Measurements from ENCODE around the gene EGFL6.
A peak's percentile ranks its signal among the peaks of the same experiment; 100 is the strongest.

Gene EGFL6, protein sequence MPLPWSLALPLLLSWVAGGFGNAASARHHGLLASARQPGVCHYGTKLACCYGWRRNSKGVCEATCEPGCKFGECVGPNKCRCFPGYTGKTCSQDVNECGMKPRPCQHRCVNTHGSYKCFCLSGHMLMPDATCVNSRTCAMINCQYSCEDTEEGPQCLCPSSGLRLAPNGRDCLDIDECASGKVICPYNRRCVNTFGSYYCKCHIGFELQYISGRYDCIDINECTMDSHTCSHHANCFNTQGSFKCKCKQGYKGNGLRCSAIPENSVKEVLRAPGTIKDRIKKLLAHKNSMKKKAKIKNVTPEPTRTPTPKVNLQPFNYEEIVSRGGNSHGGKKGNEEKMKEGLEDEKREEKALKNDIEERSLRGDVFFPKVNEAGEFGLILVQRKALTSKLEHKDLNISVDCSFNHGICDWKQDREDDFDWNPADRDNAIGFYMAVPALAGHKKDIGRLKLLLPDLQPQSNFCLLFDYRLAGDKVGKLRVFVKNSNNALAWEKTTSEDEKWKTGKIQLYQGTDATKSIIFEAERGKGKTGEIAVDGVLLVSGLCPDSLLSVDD

GRCh38 chrX:13569479-13570260, at the start of gene EGFL6:
EGFL6 (plus strand) TSS chrX:13569601; CDS start chrX:13569862, 261 bp downstream.
- peaks cover 28% of the 10 kb centered on the region for H3K9me3 Mint-ChIP-seq
- peak within 1 kb of the TSS; percentile 76 for H3K4me3 Mint-ChIP-seq
- no peaks in the 10 kb centered on the region for H3K36me3 Mint-ChIP-seq (ENCODE audit: low read depth)
- H3K27me3 Mint-ChIP-seq (ENCODE audit: low read depth, poor library complexity) = peaks cover 73% of the 10 kb centered on the region
- peak; percentile 47 for DNase-seq
- no peak within 1 kb of the TSS for H3K27ac Mint-ChIP-seq
- peaks cover 5% of the 10 kb centered on the region for H3K4me1 Mint-ChIP-seq
- no peak for TF ChIP-seq CTCF (IDR thresholded peaks at IDR 0.05)

- TF ChIP-seq CTCF (IDR thresholded peaks at IDR 0.05) = no peak
- H3K36me3 Mint-ChIP-seq (ENCODE audit: low read depth) = no peaks in the 10 kb centered on the region
- no peaks in the 10 kb centered on the region for H3K27me3 Mint-ChIP-seq (ENCODE audit: low read depth, poor library complexity)
- DNase-seq = no peak
- H3K4me3 Mint-ChIP-seq = no peak overlapping the region
- no peaks in the 10 kb centered on the region for H3K4me1 Mint-ChIP-seq
- peaks cover 25% of the 10 kb centered on the region for H3K9me3 Mint-ChIP-seq
- H3K27ac Mint-ChIP-seq = no peak overlapping the region
These were observed 49.0 kb upstream of the EGFL6 start for GRCh38 chrX:13520351-13520750.

GRCh38 chrX:13520936-13521335, 48.5 kb upstream of the EGFL6 start:
- TF ChIP-seq CTCF (IDR thresholded peaks at IDR 0.05) = no peak
- Mint-ChIP-seq H3K9me3 (peaks cover 21% of the 10 kb centered on the region), H3K4me1 (no peaks in the 10 kb centered on the region), H3K27ac (no peak overlapping the region), H3K4me3 (no peak overlapping the region), H3K27me3 (ENCODE audit: low read depth, poor library complexity) (no peaks in the 10 kb centered on the region), H3K36me3 (ENCODE audit: low read depth) (no peaks in the 10 kb centered on the region)
- no peak for DNase-seq

- H3K9me3 Mint-ChIP-seq = peaks cover 19% of the 10 kb centered on the region
- no peaks in the 10 kb centered on the region for H3K27me3 Mint-ChIP-seq (ENCODE audit: low read depth, poor library complexity)
- no peak overlapping the region for H3K4me3 Mint-ChIP-seq
- no peaks in the 10 kb centered on the region for H3K4me1 Mint-ChIP-seq
- DNase-seq = no peak
- TF ChIP-seq CTCF (IDR thresholded peaks at IDR 0.05) = no peak
- no peak overlapping the region for H3K27ac Mint-ChIP-seq
- no peaks in the 10 kb centered on the region for H3K36me3 Mint-ChIP-seq (ENCODE audit: low read depth)
These were observed 46.6 kb upstream of the EGFL6 start for GRCh38 chrX:13522811-13523210.

GRCh38 chrX:13533726-13534125, 35.7 kb upstream of the EGFL6 start:
- no peaks in the 10 kb centered on the region for H3K4me1 Mint-ChIP-seq
- peaks cover 8% of the 10 kb centered on the region for H3K27me3 Mint-ChIP-seq (ENCODE audit: low read depth, poor library complexity)
- H3K27ac Mint-ChIP-seq = no peak overlapping the region
- peaks cover 26% of the 10 kb centered on the region for H3K9me3 Mint-ChIP-seq
- TF ChIP-seq CTCF (IDR thresholded peaks at IDR 0.05) = no peak
- DNase-seq = no peak
- no peaks in the 10 kb centered on the region for H3K36me3 Mint-ChIP-seq (ENCODE audit: low read depth)
- no peak overlapping the region for H3K4me3 Mint-ChIP-seq
